ENCODE measurements around the gene ADIG.

Gene ADIG

DNA sequence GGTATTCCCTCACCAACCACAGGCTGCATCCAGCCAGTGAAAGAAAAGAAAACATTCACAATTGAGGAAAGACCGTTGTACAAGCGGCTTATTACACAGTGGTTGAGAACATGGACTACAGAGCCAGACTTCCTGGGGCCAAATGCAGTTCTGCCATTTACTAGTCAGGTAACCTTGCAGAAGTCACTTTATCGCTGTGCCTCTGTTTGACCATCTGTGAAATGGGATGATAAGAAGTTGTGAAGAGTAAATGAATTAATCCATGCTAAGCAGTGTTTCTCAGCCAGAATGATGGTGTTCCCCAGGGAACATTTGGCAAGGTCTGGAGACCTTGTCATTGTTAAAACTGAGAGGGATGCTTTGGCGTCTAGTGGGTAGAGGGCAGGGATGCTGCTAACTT, 35.5 kb downstream of the ADIG start:
- in situ Hi-C loops (cut with HindIII; ENCODE audit: low pct_unique_long_range_greater_than_20kb, low sequenced_read_pairs) = no loop called here
- TF ChIP-seq JUND (IDR thresholded peaks at IDR 0.05; ENCODE audit: low read depth) = no peak
- DNase-seq (ENCODE audit: low read depth in 1 of 2, low spot score in 1 of 2) = no peak

DNA sequence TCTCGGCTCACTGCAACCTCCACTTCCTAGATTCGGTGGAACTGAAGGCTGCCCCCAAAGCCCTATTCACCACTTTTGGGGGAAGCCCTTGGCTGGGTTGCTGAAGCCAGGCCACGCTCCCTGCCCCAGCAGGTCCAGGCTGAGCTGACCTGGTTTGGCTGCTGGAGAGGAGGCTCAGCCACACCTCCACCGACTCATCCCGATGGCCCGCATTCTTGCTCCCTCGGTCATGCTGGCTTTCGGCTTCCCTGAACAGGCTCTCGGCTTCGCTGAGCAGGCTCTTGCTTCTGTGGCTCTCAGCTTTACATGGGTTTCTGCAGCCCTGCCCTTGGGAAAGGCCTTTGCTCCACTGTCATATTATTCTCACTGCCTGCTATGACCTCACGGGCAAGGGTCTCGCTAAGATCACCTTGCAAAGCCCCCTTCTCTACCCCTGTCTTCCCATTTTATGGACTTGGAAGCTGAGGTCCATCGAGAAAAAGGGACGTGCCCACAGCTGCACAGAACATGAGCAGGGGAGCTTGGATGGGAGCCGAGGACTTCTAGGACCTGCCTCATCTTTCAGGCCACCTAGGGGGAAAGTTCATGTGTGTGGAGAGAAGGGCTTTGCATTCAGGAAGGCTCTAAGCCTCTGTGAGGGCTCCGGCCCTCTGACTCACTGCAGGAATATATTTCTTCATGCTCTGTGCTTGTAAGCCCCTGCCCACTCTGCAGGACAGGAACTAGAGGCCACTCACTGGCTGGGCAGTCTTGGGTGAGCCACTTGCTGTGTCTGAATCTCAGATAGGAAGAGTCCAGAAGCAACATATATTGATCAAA, 36.2 kb downstream of the ADIG start:
- DNase-seq (ENCODE audit: low read depth in 1 of 2, low spot score in 1 of 2) = peak; percentile 54 to 84

DNA sequence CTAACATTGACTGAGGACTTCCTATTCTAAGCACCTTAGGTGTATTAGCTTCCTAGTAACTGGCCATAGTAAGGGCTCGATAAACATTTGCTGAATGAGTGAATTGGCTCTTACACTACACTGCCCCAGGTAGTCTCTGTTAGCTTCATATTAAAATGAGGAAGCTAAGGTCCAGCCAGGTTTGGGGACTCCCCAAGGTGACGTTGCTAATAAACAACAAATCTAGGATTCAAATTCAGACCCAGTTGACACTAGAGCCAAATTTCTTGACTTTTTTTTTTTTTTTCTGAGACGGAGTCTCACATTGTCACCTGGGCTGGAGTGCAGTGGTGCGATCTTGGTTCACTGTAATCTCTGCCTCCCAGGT, 36.8 kb downstream of the ADIG start:
- no peak for DNase-seq (ENCODE audit: low read depth in 1 of 2, low spot score in 1 of 2)
- in situ Hi-C loops (cut with HindIII; ENCODE audit: low pct_unique_long_range_greater_than_20kb, low sequenced_read_pairs) = no loop called here
- TF ChIP-seq JUND (IDR thresholded peaks at IDR 0.05; ENCODE audit: low read depth) = no peak

More for the DNA sequence above, 36.2 kb downstream of the ADIG start:
- TF ChIP-seq JUND (IDR thresholded peaks at IDR 0.05; ENCODE audit: low read depth) = no peak
- in situ Hi-C loops (cut with HindIII; ENCODE audit: low pct_unique_long_range_greater_than_20kb, low sequenced_read_pairs) = no loop called here

DNA sequence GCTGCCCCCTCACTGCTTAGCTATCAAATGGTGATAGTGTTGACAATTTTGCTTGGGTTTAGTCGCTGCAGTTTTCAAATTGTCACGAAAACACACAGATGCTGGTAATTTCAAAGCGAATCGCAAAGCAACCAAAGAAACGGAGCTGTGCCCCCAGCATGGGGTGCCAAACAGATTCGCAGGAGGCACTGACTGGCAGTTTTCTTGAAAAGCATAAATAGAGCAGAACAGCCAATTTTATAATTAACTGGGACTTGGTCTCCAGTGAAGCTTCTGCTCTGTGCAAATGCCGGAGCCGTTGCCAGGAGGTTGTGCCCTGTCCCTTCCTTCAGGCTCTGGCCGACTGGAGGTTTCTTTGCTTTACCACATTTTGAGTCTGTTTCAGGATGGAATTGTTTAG, 39.4 kb downstream of the ADIG start:
- no peak for DNase-seq (ENCODE audit: low read depth in 1 of 2, low spot score in 1 of 2)
- in situ Hi-C loops (cut with HindIII; ENCODE audit: low pct_unique_long_range_greater_than_20kb, low sequenced_read_pairs) = no loop called here
- no peak for TF ChIP-seq JUND (IDR thresholded peaks at IDR 0.05; ENCODE audit: low read depth)

DNA sequence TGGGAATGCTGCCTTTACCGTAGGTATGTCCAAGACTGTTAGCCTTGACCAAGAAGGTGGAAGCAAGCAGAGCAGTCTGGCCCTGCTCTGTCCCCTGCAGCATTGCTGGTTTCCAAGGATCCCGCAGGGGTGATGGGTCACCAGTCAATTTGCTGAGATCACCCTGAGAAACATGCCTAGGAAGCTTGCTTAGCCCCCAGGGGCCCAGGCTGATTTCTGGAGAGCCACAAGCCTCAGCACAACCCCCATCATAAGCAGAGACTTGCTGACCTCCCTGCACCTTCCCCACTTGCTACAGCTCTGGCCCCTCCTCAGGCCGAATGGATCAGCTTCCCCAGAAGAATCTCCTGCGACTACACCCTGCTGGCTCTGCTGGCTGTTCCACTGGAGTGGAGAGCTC, 42.1 kb downstream of the ADIG start:
- DNase-seq (ENCODE audit: low read depth in 1 of 2, low spot score in 1 of 2) = no peak
- no peak for TF ChIP-seq JUND (IDR thresholded peaks at IDR 0.05; ENCODE audit: low read depth)
- in situ Hi-C loops (cut with HindIII; ENCODE audit: low pct_unique_long_range_greater_than_20kb, low sequenced_read_pairs) = no loop called here

DNA sequence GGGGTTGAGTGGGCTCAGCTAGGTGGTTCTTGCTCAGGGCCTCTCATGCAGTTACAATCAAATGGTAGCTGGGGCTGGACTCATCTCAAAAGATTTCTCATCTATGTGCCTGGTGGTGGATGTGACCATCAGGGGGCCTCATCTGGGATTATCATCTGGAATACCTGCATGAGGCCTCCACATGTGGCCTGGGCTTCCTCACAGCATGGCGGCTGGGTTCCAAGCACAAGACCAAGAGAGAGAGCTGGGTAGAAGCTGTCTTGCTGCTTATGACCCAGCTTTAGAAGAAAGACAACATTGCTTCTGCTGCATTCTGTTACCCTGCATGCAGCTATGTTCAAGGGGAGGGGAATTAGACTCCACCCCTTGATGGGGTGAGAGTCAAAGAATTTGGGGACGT, 43.1 kb downstream of the ADIG start:
- TF ChIP-seq JUND (IDR thresholded peaks at IDR 0.05; ENCODE audit: low read depth) = no peak
- in situ Hi-C loops (cut with HindIII; ENCODE audit: low pct_unique_long_range_greater_than_20kb, low sequenced_read_pairs) = no loop called here

DNA sequence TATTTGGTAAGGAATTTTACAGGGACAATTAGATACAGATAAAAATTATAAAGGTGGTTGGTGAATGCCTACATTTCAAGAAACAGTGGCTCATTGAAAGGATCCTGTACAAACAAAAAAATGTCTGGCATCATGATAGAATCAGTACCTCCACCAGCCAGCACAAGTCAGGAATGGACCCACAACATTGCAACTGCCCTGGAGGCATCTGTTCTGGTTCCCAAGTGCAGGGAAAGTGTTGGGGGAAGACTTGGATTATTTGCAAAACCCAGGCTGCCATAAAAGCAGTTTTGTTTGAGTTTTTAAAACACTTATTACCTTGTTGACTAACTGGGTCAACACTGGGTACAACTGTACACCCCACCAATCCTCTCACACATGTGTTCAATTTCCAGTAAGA, 44.9 kb downstream of the ADIG start:
- in situ Hi-C loops (cut with HindIII; ENCODE audit: low pct_unique_long_range_greater_than_20kb, low sequenced_read_pairs) = no loop called here
- DNase-seq (ENCODE audit: low read depth in 1 of 2, low spot score in 1 of 2) = peak in 1 of 2 experiments; percentile 69
- no peak for TF ChIP-seq JUND (IDR thresholded peaks at IDR 0.05; ENCODE audit: low read depth)

More for the DNA sequence above, 43.1 kb downstream of the ADIG start:
- DNase-seq (ENCODE audit: low read depth in 1 of 2, low spot score in 1 of 2) = no peak

DNA sequence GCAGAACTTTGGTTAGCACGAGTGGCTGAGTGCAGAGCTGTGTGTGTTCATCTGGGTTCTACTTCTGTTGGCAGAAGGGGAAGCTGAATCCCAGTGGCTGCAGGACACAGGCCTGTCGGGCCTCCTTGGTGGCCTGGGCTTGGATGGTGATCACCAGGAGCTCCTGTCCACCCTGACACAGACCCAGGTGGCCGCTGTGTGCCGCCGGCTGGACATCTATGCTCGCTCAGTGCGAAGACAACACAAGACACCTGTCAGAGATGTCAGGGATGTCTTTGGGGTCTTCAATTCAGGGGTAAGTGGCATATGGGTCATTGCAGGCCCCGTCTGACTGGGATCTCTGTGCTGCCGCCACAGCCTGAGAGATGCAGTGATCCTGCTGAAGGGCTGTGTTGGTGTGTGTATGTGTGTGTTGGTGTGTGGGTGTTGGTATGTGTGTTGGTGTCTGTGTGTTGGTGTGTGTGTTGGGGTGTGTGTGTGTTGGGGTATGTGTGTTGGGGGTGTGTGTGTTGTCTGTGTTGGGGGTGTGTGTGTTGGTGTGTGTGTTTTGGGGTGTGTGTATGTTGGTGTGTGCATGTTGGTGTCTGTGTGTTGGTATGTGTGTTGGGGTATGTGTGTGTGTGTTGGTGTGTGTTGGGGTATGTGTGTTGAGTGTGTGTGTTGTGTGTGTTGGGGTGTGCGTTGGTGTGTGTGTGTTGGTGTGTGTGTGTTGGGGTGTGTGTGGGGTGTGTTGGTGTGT, 46.1 kb downstream of the ADIG start:
- TF ChIP-seq JUND (IDR thresholded peaks at IDR 0.05; ENCODE audit: low read depth) = no peak
- no peak for DNase-seq (ENCODE audit: low read depth in 1 of 2, low spot score in 1 of 2)
- in situ Hi-C loops (cut with HindIII; ENCODE audit: low pct_unique_long_range_greater_than_20kb, low sequenced_read_pairs) = no loop called here

DNA sequence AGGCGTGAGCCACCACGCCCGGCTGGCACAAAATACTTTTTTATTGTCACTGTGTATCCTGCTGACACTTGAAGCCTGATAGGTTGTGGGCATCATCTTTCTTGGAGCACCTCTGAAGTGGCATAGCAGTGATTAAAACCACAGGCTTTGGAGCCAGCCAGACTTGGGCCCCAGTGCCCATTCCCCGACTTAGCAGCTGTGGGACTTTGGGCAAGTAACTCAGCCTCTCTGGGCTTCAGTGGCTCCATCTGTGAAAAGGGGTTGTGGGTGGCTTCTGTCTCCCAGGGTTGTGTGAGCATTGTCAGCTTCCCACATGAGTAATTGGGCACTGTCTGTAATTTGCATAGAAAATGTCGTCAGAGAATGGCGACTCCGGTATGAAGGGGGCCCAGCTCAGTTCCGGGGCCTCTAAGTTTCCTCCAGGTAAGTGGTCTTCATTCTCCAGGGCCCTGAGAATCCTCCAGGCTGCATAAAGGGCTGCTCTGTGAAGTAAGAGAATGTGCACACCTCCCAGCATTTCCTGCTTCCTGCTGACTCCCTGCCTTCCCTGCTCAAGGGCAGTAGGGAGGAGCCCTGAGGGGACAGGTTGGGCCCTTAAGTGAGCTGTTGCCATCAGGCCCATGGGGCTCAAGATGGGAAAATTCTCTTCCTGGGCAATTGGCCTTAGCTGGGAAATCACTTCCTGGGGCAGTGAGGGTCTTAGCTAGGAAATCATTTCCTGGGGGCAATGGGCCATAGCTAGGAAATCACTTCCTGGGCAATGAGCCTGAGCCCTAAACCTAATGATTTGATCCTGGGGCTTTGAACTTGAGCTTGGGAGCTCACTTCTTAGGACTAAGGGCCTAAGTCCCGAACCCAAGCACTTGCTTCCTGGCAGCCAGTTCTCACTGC, 47.8 kb downstream of the ADIG start:
- TF ChIP-seq JUND (IDR thresholded peaks at IDR 0.05; ENCODE audit: low read depth) = no peak
- in situ Hi-C loops (cut with HindIII; ENCODE audit: low pct_unique_long_range_greater_than_20kb, low sequenced_read_pairs) = no loop called here
- DNase-seq (ENCODE audit: low read depth in 1 of 2, low spot score in 1 of 2) = no peak

DNA sequence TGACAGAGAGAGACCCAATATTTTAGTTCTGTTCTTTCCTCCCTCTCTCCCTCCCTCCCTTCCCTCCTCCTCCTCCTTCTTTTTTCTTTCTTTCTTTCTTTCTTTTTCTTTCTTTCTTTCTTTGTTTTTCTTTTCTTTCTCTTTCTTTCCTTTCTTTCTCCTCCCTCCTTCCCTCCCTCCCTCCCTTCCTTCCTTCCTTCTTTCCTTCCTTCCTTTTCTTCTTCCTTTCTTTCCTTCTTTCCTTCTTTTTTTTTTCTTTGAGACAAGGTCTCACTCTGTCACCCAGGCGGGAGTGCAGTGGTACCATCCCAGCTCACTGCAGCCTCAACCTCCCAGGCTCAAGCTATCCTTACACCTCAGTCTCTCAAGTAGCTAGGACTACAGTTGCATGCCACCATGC, 49.0 kb downstream of the ADIG start:
- DNase-seq (ENCODE audit: low read depth in 1 of 2, low spot score in 1 of 2) = no peak
- in situ Hi-C loops (cut with HindIII; ENCODE audit: low pct_unique_long_range_greater_than_20kb, low sequenced_read_pairs) = no loop called here
- no peak for TF ChIP-seq JUND (IDR thresholded peaks at IDR 0.05; ENCODE audit: low read depth)

DNA sequence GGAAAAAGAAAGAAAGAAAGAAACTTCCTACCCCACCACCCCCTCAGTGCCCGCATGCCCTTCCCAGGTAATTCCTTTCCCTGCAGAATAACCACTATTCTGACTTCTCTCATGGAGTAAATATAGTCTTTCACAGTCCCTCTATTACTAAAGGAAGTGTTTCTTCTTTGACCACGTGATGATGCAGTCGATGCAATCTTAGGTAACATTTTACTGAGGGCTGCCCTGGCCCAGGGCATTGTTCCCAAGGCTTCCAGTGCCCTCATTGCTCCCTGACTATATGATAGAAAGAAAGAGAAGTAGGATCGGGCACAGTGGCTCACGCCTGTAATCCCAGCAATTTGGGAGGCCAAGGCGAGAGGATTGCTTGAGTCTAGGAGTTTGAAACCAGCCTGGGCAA, 49.7 kb downstream of the ADIG start:
- no peak for TF ChIP-seq JUND (IDR thresholded peaks at IDR 0.05; ENCODE audit: low read depth)
- DNase-seq (ENCODE audit: low read depth in 1 of 2, low spot score in 1 of 2) = no peak
- in situ Hi-C loops (cut with HindIII; ENCODE audit: low pct_unique_long_range_greater_than_20kb, low sequenced_read_pairs) = no loop called here

DNA sequence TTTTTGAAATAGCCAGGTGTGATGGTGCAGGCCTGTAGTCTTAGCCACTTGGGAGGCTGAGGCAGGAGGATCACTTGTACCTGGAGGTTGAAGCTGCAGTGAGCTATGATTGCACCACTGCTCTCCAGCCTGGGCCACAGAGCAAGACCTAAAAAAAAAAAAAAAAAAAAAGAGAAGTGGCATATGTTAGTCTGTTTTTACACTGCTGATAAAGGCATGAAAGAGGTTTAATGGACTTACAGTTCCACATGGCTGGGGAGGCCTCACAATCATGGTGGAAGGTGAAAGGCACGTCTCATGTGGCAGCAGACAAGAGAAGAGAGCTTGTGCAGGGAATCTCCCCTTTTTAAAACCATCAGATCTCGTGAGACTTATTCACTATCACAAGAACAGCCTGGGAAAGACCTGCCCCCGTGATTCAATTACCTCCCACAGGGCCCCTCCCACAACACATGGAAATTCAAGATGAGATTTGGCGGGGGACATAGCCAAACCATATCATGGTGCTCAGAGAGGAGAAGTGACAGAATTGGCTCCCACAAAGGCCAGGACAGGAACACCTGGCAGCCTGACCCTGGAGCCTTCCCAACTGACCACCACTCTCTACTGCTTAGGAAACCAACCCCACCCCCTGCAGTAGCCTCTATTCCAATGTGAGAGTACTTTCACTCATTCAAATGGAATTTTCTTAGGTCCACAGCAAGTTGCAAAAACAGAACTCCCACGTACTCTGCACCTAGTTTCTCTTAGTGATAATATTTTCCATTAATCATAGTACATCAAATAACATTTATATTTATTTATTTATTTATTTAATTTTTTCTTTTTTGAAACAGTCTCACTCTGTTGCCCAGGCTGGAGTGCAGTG, 50.4 kb downstream of the ADIG start:
- in situ Hi-C loops (cut with HindIII; ENCODE audit: low pct_unique_long_range_greater_than_20kb, low sequenced_read_pairs) = no loop called here

More for the DNA sequence above, 50.4 kb downstream of the ADIG start:
- TF ChIP-seq JUND (IDR thresholded peaks at IDR 0.05; ENCODE audit: low read depth) = no peak
- no peak for DNase-seq (ENCODE audit: low read depth in 1 of 2, low spot score in 1 of 2)

All from T47D (cell line).